GM19324 (cell line): Measurements from ENCODE around the gene AKR1A1.
"Not testable (repeated sequence)": the region's sequence is repeated elsewhere in the genome, so short reads cannot be mapped to it uniquely, and the experiment has no call there.

Source experiments
- ATAC-seq: cut with Tn5 transposase; IDR thresholded peaks from one replicate; pipeline ENCODE4 v1.9.1; 2021; ENCODE audit warnings: mild to moderate bottlenecking, moderate library complexity; ENCODE audit not compliant: unreplicated experiment, low FRiP score

Gene AKR1A1

GRCh38 chr1:45522324-45523104, 28.1 kb upstream of the AKR1A1 start:
- no peak for ATAC-seq

- not testable (repeated sequence) for ATAC-seq
These were observed 27.1 kb upstream of the AKR1A1 start for GRCh38 chr1:45523516-45523915.

GRCh38 chr1:45523975-45524374, 26.7 kb upstream of the AKR1A1 start:
- not testable (repeated sequence) for ATAC-seq

GRCh38 chr1:45526135-45526644, 24.4 kb upstream of the AKR1A1 start:
- ATAC-seq: no peak

- ATAC-seq: no peak
These were observed 19.9 kb upstream of the AKR1A1 start for GRCh38 chr1:45530632-45531135.

- no peak for ATAC-seq
These were observed 18.8 kb upstream of the AKR1A1 start for GRCh38 chr1:45531873-45532272.

GRCh38 chr1:45535988-45536766, 14.4 kb upstream of the AKR1A1 start:
- ATAC-seq: no peak

- no peak for ATAC-seq
These were observed 13.7 kb upstream of the AKR1A1 start for GRCh38 chr1:45536886-45537285.

GRCh38 chr1:45541193-45541592, 9.4 kb upstream of the AKR1A1 start:
- ATAC-seq: no peak

GRCh38 chr1:45542591-45542990, 8.0 kb upstream of the AKR1A1 start:
- no peak for ATAC-seq

- ATAC-seq: no peak
These were observed 6.8 kb upstream of the AKR1A1 start for GRCh38 chr1:45543581-45544417.

GRCh38 chr1:45544530-45544929, 6.1 kb upstream of the AKR1A1 start:
- ATAC-seq: no peak

- no peak for ATAC-seq
These were observed 5.6 kb upstream of the AKR1A1 start for GRCh38 chr1:45545019-45545493.

GRCh38 chr1:45545553-45546310, 4.9 kb upstream of the AKR1A1 start:
- no peak for ATAC-seq

GRCh38 chr1:45551684-45552083, 1.1 kb downstream of the AKR1A1 start:
- ATAC-seq: no peak

- no peak for ATAC-seq
These were observed 1.7 kb downstream of the AKR1A1 start for GRCh38 chr1:45552331-45552730.

GRCh38 chr1:45554198-45554597, 3.6 kb downstream of the AKR1A1 start:
- no peak for ATAC-seq

- ATAC-seq: no peak
These were observed 6.9 kb downstream of the AKR1A1 start for GRCh38 chr1:45557422-45557944.

- ATAC-seq: no peak
These were observed 13.2 kb downstream of the AKR1A1 start for GRCh38 chr1:45563843-45564242.
